Adrenal gland (tissue), 12 donors: ENCODE results near the gene AADAC. TPM values are rescaled to one million over a fixed set of nuclear protein-coding genes. Genes with fewer than 3 reads are reported as not detected.
"Not testable (repeated sequence)": the region's sequence is repeated elsewhere in the genome, so short reads cannot be mapped to it uniquely, and the experiment has no call there.

Experiments
- DNase-seq, 7 donors: peaks; one replicate each; pipeline ENCODE4 v3.0.0-alpha.2; 2019 to 2020
- H3K27ac ChIP-seq, 5 donors: fragments of 200-600 bp; sonication (generic) in 4 of 5; 1 replicate in 3 of 5; 2 replicates in 2 of 5; pipeline versions ENCODE4 v1.5.1 to v1.8.0; 2016 to 2020; ENCODE audit warnings: mild to moderate bottlenecking in 1 of 5
- H3K27me3 ChIP-seq: fragments of 200-600 bp; 2 replicates; pipeline ENCODE4 v1.8.0; 2021
- H3K36me3 ChIP-seq, 2 donors: fragments of 200-600 bp; replicated peaks in 1 of 2; 1 replicate in 1 of 2; 2 replicates in 1 of 2; pipeline versions ENCODE4 v1.5.1 to v1.8.0; 2018 to 2022
- H3K4me1 ChIP-seq, 2 donors: fragments of 200-600 bp; replicated peaks in 1 of 2; 1 replicate in 1 of 2; 2 replicates in 1 of 2; pipeline versions ENCODE4 v1.5.1 to v1.8.0; 2018 to 2021
- H3K4me3 ChIP-seq, 4 donors: fragments of 200-600 bp; sonication (generic) in 3 of 4; one replicate each; pipeline ENCODE4 v1.5.1; 2016 to 2018
- H3K9me3 ChIP-seq, 3 donors: fragments of 200-600 bp; sonication (generic) in 1 of 3; replicated peaks in 1 of 3; 1 replicate in 2 of 3; 2 replicates in 1 of 3; pipeline versions ENCODE4 v1.5.1 to v1.8.0; 2016 to 2021
- CTCF ChIP-seq, 6 experiments: fragments of 450-650 bp in 4 of 6; fragments of 200-600 bp in 2 of 6; sonication (generic) in 1 of 6; IDR thresholded peaks; 1 replicate in 5 of 6; 2 replicates in 1 of 6; pipeline versions ENCODE4 v1.5.1 to v1.8.0; 2016 to 2021; ENCODE audit warnings: antibody characterized with exemption in 6 of 6, mild to moderate bottlenecking in 2 of 6, moderate library complexity in 1 of 6
- POLR2A ChIP-seq, 2 donors: fragments of 450-650 bp; IDR thresholded peaks; one replicate each; pipeline ENCODE4 v1.6.1; 2017; ENCODE audit warnings: antibody characterized with exemption in 2 of 2, mild to moderate bottlenecking in 2 of 2, moderate library complexity in 1 of 2
- WGBS, 4 donors: extraction: QIAGEN DNeasy Blood & Tissue Kit in 2 of 4; methylation state at CpG; one replicate each; pipeline versions ENCODE4 v1.1.5 to v1.1.7; 2013 to 2017; 5-methylcytosine and 5-hydroxymethylcytosine counted together
- intact Hi-C, 2 donors: fragments of 100-400 bp; cut with DNase I; formaldehyde crosslinking; loops; one replicate each; pipeline versions ENCODE4 v1.14.1 to v1.15.0; 2022 to 2023
- polyA plus RNA-seq, 3 donors: library from polyadenylated mRNA; stranded (reverse); fragments of 200-250 nt in 2 of 3; fragments of 350-450 nt in 1 of 3; fragmentation: Illumina TruSeq in 1 of 3; extraction: RNeasy Lipid Tissue Mini Kit (QIAGEN cat#74804) in 1 of 3; gene quantifications; one replicate each; pipeline ENCODE4 v1.2.3, GENCODE V29; 2013 to 2014
- total RNA-seq, 9 donors: library from RNA; depleted of rRNA in 4 of 9; stranded (reverse); fragments of >200 nt in 4 of 9; fragments of 120-200 nt in 1 of 9; fragmentation: NEBNext Ultra II Directional in 1 of 9; extraction: Animal tissue kit (Norgen Biotek cat#: 25700) in 1 of 9; gene quantifications; one replicate each; pipeline versions ENCODE4 v1.1.0 to v1.2.4, GENCODE V29; 2013 to 2023
- donor health status: healthy with polysubstance abuse.
- donor health status: Bipolar disorder and iron deficiency.
- donor health status: DM: yes; HTN: yes; CAD: no.
- donor health status: DM: no; HTN: no; CAD: no.
- donor health status: DM: no; HTN: no; CAD: no.
- donor health status: DM: yes; HTN: yes; CAD: no.

AADAC gene
- total and polyA plus RNA-seq, 12 donors: 26.9 to 1,013 (median 227) TPM

GRCh38 chr3:151873398-151873797 lies 59.5 kb downstream of the AADAC start, which contains the start of gene SUCNR1:
TSS of gene SUCNR1 (plus strand) at chr3:151873643. CDS start at chr3:151879893, 6,250 bp downstream.
- TF ChIP-seq CTCF (IDR thresholded peaks at IDR 0.05): no peak
- Histone ChIP-seq H3K27me3 (no peaks in the 10 kb centered on the region), H3K36me3 (no peaks in the 10 kb centered on the region), H3K4me3 (no peak within 1 kb of the TSS), H3K4me1 (peaks cover 4 to 28% of the 10 kb centered on the region in 2 donors), H3K27ac (no peak within 1 kb of the TSS), H3K9me3 (no peaks in the 10 kb centered on the region)
- intact Hi-C loops: no loop called here
- peak in 1 of 7 donors; percentile 19 for DNase-seq

- H3K27me3 ChIP-seq, H3K4me3 ChIP-seq, H3K27ac ChIP-seq, H3K9me3 ChIP-seq, DNase-seq, H3K36me3 ChIP-seq, intact Hi-C loops: not testable (repeated sequence)
- H3K4me1 ChIP-seq: peaks cover 4 to 21% of the 10 kb centered on the region in 2 donors
- WGBS, 4 donors: 88 to 92% (median 90%) methylated on average over 5 of the region's 5 CpGs
Observed at GRCh38 chr3:151874079-151874478, 60.2 kb downstream of the AADAC start.

GRCh38 chr3:151875759-151876158 lies 61.8 kb downstream of the AADAC start:
- H3K27me3 ChIP-seq: no peaks in the 10 kb centered on the region
- H3K4me3 ChIP-seq: peak overlapping the region in 1 of 4 donors; percentile 21
- H3K27ac ChIP-seq: peak overlapping the region in 1 of 5 donors; percentile 48
- peaks cover 4 to 22% of the 10 kb centered on the region in 2 donors for H3K4me1 ChIP-seq
- TF ChIP-seq CTCF (IDR thresholded peaks at IDR 0.05) (no peak), POLR2A (IDR thresholded peaks at IDR 0.05) (no peak)
- intact Hi-C loops: no loop called here
- H3K36me3 ChIP-seq: no peaks in the 10 kb centered on the region
- DNase-seq: peak in 1 of 7 donors; percentile 20
- no peaks in the 10 kb centered on the region for H3K9me3 ChIP-seq
- WGBS, 4 donors: 57 to 64% (median 61%) methylated on average over 3 of the region's 3 CpGs

GRCh38 chr3:151877269-151877668 lies 63.4 kb downstream of the AADAC start:
- Histone ChIP-seq H3K36me3 (no peaks in the 10 kb centered on the region), H3K4me1 (peaks cover 4 to 12% of the 10 kb centered on the region in 2 donors), H3K9me3 (no peaks in the 10 kb centered on the region), H3K4me3 (no peak overlapping the region), H3K27ac (no peak overlapping the region), H3K27me3 (no peaks in the 10 kb centered on the region)
- WGBS, 4 donors: 79 to 90% (median 85%) methylated on average over 2 of the region's 2 CpGs
- DNase-seq: no peak
- TF ChIP-seq CTCF (IDR thresholded peaks at IDR 0.05): no peak
- TF ChIP-seq POLR2A (IDR thresholded peaks at IDR 0.05): no peak
- intact Hi-C loops: no loop called here

Other genes starting within 250 kb of the AADAC start
- under 1 TPM in 1 of 9 donors, not detected in 8; 0.19 TPM for gene AADACL2, start 80.2 kb upstream of the AADAC start, total RNA-seq
- gene AADACL2, start 80.2 kb upstream of the AADAC start, polyA plus RNA-seq: under 1 TPM in 1 of 3 donors, not detected in 2; 0.07 TPM
- 1 to 10 TPM in 8 of 9 donors, under 1 TPM in 1; 0.64 to 4.9 (median 1.8) TPM for gene SUCNR1, start 59.5 kb downstream of the AADAC start, total RNA-seq
- 1 to 10 TPM in 1 of 3 donors, under 1 TPM in 2; 0.08 to 2.7 (median 0.20) TPM for gene SUCNR1, start 59.5 kb downstream of the AADAC start, polyA plus RNA-seq